GM19099 (cell line): ENCODE results near the gene CBLL1.
A peak's percentile ranks its signal among the peaks of the same experiment; 100 is the strongest.

Experiments used
- POLR2A ChIP-seq: IDR thresholded peaks from 3 replicates; pipeline ENCODE4 v1.6.1; 2011; ENCODE audit warnings: low read depth; ENCODE audit not compliant: insufficient read length; ENCODE audit errors: extremely low read depth

CBLL1 gene, protein sequence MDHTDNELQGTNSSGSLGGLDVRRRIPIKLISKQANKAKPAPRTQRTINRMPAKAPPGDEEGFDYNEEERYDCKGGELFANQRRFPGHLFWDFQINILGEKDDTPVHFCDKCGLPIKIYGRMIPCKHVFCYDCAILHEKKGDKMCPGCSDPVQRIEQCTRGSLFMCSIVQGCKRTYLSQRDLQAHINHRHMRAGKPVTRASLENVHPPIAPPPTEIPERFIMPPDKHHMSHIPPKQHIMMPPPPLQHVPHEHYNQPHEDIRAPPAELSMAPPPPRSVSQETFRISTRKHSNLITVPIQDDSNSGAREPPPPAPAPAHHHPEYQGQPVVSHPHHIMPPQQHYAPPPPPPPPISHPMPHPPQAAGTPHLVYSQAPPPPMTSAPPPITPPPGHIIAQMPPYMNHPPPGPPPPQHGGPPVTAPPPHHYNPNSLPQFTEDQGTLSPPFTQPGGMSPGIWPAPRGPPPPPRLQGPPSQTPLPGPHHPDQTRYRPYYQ

DNA sequence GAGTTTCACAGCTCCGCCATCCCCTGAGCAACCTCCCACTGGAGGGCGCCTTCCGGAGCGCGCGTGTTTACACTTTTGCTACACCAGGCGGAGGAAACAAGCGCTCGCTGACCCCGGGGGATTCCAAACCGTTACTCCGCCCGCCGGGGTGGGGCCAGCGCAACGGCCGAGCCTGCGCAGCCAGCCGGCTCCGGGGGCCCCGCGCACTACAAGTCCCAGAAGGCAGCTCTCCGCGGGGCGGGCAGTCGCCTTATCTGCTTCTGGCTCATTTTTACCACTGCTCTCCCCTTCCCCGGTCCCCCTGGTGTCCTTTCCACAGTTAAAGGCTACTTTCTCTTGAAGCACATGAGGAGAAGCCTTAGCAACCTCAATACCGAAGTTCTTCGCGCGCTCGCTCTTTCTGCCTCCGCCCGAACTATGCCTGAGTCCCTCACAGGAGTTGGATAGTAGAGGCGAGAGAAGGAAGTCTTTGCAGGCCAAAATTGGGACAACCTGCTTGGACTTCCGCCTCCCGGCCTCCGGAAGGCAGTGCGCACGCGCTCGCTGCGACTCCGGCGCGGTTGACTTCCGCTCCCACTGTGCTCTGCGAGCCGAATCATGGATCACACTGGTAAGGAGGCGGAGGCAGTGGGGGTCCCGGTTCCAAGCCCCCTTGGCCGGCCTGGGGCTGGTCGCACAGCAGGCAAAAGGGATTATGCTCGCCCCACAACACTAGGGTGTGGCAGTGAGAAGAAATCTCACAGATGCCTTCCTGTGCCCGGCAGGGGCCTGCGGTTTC is at the start of gene CBLL1:
Gene CBLL1 (plus strand): TSS at position 576 of the 778 bp plus-strand sequence. CDS start 22 bp downstream, at position 598.
- peak; percentile 77 for TF ChIP-seq POLR2A

DNA sequence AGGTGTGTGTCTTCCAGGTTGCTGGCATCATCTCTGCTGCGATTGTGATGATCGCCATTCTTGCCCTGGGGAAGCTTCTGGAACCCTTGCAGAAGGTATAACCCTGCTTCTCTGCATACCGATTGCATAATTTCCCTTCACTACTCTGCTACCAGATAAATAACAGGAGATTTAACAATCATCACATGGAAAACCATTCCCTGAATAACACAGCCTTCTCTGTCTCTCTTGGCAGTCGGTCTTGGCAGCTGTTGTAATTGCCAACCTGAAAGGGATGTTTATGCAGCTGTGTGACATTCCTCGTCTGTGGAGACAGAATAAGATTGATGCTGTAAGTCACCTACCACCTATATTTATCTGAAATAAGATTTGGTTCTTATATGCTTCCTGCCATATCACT is 49.6 kb upstream of the CBLL1 start:
- TF ChIP-seq POLR2A = no peak

DNA sequence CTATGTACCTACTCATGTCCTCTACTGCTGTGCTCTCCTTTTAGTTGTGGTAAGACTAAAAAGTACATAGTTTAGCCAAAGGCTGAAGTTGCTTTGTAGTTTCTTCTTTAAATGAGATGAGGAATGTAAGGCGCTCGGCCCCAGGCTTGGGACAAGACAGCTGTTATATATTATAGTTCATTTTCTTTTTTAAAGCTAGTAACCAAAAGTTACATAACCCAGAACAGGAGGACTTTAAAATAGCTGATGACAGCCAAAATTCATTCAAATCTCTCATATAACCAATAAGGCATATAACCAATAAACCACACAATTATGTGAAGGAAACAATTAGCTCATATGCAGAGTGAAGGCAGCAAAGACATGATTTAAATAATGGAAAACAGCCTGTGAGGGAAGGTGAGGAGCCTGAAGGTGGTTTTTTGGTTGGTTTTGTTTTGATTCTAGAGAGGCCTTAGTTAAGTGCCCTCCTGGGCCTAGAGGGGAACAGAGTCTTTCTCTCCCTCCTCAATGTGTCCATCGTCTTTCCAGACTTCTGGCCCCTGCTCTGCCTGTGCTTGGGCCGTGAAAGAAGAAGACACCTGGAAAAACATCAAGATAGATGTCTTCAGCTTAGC is 47.5 kb upstream of the CBLL1 start:
- TF ChIP-seq POLR2A = no peak

DNA sequence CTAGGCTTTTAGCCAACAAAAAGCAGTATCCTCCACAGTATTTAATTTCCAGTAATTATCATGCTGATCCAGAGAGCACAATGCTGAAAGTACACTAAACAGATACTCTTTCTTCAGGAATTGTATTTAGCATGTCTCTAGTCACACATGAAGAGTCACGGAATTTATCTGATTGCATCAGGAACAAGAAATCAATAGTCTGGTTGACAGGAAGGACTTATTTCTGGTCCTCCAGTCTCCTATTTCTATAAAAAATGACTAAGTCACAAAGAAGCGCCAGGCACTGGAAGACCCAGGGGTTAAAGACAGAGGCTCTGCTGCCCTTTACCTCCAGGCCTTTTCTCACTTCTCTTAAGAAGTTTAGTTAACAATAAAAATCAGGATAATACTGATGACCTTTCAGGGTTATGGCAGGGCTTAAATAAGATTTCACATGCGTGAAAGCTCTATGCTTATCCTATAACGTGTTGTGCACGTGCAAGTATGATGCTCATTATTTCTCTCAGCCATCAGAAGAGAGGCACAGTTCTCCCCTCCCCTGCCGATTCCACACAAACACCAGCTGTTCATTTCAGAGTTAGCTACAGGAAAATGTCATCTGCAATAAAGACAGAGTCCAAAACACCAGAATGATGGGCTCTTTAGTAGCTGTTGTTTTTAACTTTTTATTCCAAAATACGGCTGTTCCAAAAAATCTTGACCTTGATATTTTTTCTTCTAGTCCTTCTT is 46.5 kb upstream of the CBLL1 start:
- no peak for TF ChIP-seq POLR2A

DNA sequence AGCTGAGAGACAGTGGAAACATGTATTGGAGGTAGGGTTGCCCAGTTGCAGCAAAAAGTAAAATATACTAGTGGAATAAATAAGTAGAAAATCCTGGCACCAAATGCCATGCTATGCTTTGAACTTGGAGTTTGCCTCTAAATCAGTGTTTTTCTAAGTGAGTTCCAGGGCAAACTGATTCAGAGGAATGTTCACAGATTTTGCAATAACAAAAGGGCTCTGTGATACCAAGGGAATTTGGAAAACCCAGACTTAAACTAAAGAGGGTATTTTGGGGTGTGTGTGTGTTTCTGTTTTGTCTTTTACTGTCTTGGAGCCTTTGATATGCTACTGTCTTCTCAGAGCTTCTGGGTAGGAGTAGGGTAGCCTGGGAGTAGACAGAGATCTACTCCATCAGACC is 43.4 kb upstream of the CBLL1 start:
- TF ChIP-seq POLR2A = no peak

DNA sequence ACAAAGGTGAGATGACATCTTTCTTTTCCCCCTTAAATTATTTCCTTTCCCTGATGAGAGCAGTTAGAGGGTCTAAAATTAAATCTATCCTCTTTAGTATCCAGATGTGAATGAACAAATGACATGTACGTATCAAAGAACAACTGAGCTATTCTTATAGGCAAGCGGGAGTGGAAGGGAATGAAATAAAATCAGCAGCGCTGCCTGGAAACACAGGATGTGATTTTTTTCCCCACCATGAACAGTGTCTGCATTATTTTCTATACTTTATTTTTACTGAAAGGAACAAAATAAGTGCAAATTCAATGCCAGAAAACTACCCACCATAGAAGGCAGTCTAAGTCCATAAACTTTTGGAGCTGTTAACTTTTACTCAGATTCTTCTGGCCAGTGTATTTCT is 42.8 kb upstream of the CBLL1 start:
- no peak for TF ChIP-seq POLR2A

DNA sequence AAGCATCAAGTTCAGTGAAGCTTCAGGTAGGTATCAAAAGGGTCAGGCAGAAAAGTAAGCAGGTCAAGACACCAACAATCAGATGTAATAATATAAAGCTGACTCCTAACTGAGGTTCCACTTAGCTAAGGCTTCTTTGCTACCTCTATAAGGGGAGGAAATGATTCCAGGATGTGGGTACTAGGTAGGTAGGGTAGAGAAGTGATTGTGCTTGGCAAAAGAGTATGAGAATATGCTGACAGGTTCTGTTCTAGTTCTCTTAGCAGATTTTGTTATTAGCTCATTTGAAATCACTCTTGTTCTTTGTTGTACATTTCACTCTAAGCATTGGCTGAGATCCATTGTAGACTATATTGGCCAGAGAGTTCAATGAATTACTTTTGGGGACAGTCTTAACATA is 40.7 kb upstream of the CBLL1 start:
- TF ChIP-seq POLR2A = no peak

DNA sequence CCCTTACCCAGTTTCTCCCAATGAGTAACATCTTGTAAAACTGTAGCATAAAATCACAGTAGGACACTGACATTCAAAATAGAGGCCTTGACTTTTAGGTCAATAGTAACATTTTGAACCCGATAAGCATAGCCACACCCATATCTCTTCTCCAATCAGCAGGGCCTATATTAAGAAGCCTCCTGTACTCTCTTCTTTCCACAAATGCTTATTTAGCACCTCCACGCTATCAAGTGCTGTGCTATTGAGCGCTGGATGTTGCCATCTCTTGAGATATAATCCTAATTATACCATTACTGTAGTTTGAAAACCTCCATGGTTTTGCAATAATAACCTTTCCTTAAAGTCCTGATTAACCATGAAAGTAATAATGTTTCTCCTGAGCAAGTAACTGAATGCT is 40.1 kb upstream of the CBLL1 start:
- TF ChIP-seq POLR2A = no peak

DNA sequence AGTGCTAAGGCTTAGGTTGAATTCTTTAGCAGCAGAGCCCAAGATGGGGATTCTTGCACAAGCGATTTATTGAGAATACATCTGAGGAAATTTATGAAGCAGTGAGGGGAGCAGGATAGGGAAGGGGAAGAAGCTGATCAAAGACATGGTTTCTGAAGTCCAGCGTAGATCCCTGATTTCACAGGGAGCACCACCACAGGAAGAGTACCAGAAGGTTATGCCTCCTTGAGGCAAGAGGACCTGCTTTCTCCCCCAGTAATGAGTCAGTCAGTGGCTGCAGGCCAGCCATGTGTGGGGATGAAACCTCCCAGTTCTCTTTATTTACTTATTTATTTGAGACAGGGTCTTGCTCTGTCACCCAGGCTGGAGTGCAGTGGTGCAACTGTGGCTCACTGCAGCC is 35.0 kb upstream of the CBLL1 start:
- no peak for TF ChIP-seq POLR2A

DNA sequence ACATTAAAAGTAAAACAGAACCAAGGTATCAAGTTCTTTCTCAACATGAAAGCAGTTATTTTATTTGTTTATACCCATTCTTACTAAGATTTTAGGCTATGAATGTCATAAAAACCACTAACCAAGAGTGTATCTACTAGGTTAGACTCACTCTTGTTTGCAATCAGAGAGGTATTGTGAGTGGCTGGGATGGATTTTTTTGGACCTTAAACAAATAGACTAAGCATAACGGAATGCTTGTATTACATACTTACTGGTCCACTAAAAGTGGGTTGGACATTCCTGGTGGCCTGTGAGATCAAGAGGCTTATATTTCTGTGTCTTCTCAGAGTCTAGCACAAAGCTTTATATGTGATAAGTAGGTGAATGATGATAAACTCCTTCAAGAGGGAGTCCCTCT is 32.6 kb upstream of the CBLL1 start:
- no peak for TF ChIP-seq POLR2A

DNA sequence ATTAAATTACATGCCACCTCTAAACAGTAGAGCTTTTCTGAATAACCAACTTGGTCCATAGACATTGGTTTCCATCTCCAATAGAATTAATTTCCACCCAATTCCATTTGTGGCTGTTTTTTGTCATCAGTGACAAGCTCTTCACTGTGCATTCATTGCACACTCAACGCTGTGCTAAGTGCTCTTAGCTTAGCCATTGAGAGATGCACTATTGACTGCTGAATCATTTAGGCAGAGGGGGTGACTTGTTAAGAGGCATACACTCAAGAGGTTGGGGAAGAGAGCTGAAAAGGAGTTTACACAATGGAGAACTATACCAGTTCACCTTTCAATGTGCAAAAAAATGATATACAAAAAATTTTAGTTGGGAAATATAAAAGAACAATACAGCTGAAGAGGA is 31.9 kb upstream of the CBLL1 start:
- TF ChIP-seq POLR2A = no peak

DNA sequence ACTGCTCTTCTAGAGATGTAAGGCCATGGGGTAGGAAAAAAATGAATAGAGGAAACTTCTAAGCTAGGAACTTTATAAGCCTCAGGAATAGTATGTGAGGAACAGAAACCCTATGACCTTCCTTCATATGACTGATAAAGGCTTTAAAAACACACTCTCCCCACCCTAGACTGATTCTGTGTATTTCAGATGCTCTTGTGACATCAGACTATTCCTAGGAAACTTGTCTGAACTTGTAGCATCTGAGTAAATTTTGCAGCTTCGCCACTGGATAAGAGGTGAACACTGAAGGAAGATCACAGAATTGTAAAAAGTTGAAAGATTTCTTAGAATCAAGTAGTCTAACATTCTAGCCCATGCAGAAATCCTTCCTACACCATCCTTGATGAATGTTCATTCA is 31.0 kb upstream of the CBLL1 start:
- no peak for TF ChIP-seq POLR2A

DNA sequence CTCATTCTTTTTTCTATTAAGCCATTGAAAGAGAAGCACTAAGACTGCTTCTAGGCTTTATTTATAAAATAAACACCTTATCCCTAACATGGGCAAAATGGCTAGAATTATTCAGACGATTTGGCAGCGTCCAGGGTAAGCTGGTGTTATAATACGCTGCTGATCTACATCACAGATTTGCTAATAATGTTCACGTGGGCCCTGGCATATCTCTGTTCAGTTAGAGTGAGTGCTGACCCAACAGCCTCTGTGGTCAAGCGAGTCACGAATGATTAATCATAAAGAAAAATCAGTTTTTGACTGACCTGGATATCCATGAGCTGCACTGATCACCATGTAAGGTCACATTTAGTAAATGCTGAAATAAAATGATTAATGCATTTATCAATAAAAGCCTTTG is 28.4 kb upstream of the CBLL1 start:
- no peak for TF ChIP-seq POLR2A

DNA sequence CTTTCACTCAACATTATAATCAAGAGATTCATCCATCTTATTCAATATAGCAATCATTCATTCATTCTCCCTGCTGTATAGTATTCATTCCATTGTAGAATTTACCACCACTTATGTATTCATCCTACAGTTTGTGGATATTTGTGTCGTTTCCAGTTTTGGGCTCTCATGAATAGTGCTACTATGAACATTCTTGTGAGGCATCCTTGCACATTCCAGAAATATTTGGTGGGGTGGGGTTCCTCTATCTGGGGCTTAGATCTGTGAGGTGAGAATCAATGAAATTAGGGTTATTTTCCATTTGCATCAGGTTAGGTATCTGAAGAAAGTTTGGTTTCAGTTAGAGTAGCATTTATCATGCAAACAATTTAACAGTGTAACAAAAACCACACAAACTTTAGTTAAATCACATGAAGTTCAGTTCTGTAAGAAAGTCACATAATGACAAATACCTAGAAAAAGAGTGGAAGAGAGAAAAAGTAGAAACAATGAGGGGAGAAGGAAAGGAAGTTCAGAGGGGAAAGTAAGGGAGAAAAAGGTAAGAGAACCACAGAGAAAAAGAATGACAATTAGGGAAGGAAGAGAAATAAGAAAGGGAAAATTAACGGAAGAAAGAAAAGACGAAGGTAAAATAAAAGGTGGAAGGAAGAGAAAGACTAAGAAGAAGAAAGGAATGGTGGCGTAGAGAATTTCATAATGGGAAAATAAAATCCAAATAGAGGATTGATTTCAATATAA is 25.3 kb upstream of the CBLL1 start:
- TF ChIP-seq POLR2A = no peak
